ENCODE data around the gene SCN1B.
A peak's percentile ranks its signal among the peaks of the same experiment; 100 is the strongest.

The SCN1B gene

GRCh38 chr19:35054626-35055025 lies 24.4 kb downstream of the SCN1B start:
- DNase-seq = no peak

- DNase-seq = no peak
Observed at GRCh38 chr19:35055715-35056179, 25.5 kb downstream of the SCN1B start.

GRCh38 chr19:35056513-35057063 lies 26.3 kb downstream of the SCN1B start:
- no peak for DNase-seq

- no peak for DNase-seq
Observed at GRCh38 chr19:35058370-35058769, 28.1 kb downstream of the SCN1B start.

- no peak for DNase-seq
Observed at GRCh38 chr19:35059006-35059798, 28.9 kb downstream of the SCN1B start.

- no peak for DNase-seq
Observed at GRCh38 chr19:35059799-35060091, 29.5 kb downstream of the SCN1B start.

GRCh38 chr19:35060160-35060855 lies 30.0 kb downstream of the SCN1B start:
- DNase-seq = no peak

- DNase-seq = no peak
Observed at GRCh38 chr19:35061583-35062373, 31.5 kb downstream of the SCN1B start.

- no peak for DNase-seq
Observed at GRCh38 chr19:35062942-35063341, 32.7 kb downstream of the SCN1B start.

GRCh38 chr19:35063940-35064818 lies 33.9 kb downstream of the SCN1B start:
- peak in 1 of 5 experiments; percentile 43 for DNase-seq

GRCh38 chr19:35065574-35065973 lies 35.3 kb downstream of the SCN1B start:
- no peak for DNase-seq

- no peak for DNase-seq
Observed at GRCh38 chr19:35066121-35066520, 35.9 kb downstream of the SCN1B start.

GRCh38 chr19:35066691-35067563 lies 36.7 kb downstream of the SCN1B start:
- peak; percentile 73 to 88 (median 80) for DNase-seq

- no peak for DNase-seq
Observed at GRCh38 chr19:35068941-35069634, 38.8 kb downstream of the SCN1B start.

GRCh38 chr19:35069696-35070095 lies 39.4 kb downstream of the SCN1B start:
- DNase-seq = no peak

GRCh38 chr19:35070471-35070870 lies 40.2 kb downstream of the SCN1B start:
- DNase-seq = no peak

GRCh38 chr19:35073516-35073915 lies 43.2 kb downstream of the SCN1B start:
- DNase-seq = no peak

- DNase-seq = no peak
Observed at GRCh38 chr19:35073941-35074340, 43.7 kb downstream of the SCN1B start.

GRCh38 chr19:35074426-35075201 lies 44.3 kb downstream of the SCN1B start:
- no peak for DNase-seq

Data from T-helper 2 cell (primary cell).